DOHH2 (cell line): ENCODE results near the gene DACH1.

ENCODE experiments used
- CTCF ChIP-seq: fragments of 200-600 bp; sonication (generic); IDR thresholded peaks from one replicate; pipeline ENCODE4 v1.5.1; 2014; ENCODE audit warnings: antibody characterized with exemption, mild to moderate bottlenecking, low read depth, low read length; ENCODE audit not compliant: poor library complexity, severe bottlenecking
- EZH2phosphoT487 ChIP-seq: fragments of 200-600 bp; sonication (generic); IDR thresholded peaks from 2 replicates; pipeline ENCODE4 v1.6.1; 2017; ENCODE audit warnings: borderline replicate concordance, mild to moderate bottlenecking, antibody characterized with exemption, low read length, moderate library complexity, mixed read lengths

- no peak for TF ChIP-seq CTCF
- TF ChIP-seq EZH2phosphoT487: no peak
These were observed 164.8 kb downstream of the DACH1 start for GRCh38 chr13:71702253-71702652.
